Muscle layer of colon (tissue), 2 donors: ENCODE results near the gene NIPBL.

Experiments used
- H3K27ac ChIP-seq: one replicate; pipeline ENCODE4 v1.7.0; 2013; ENCODE audit warnings: low read depth, mild to moderate bottlenecking, low read length, moderate library complexity
- H3K27me3 ChIP-seq, 2 donors: one replicate each; pipeline ENCODE4 v1.7.0; 2013; ENCODE audit warnings: low read length in 2 of 2, mild to moderate bottlenecking in 2 of 2; ENCODE audit not compliant: insufficient read depth in 2 of 2, control insufficient read depth in 1 of 2
- H3K36me3 ChIP-seq: one replicate; pipeline ENCODE4 v1.7.0; 2013; ENCODE audit warnings: mild to moderate bottlenecking, low read length; ENCODE audit not compliant: insufficient read depth
- H3K4me1 ChIP-seq: one replicate; pipeline ENCODE4 v1.7.0; 2013; ENCODE audit warnings: mild to moderate bottlenecking, low read length; ENCODE audit not compliant: insufficient read depth
- H3K4me3 ChIP-seq, 2 donors: one replicate each; pipeline ENCODE4 v1.7.0; 2013; ENCODE audit warnings: low read length in 2 of 2, low read depth in 1 of 2, mild to moderate bottlenecking in 1 of 2, moderate library complexity in 1 of 2
- H3K9ac ChIP-seq: one replicate; pipeline ENCODE4 v1.7.0; 2013; ENCODE audit warnings: low read length
- H3K9me3 ChIP-seq: one replicate; pipeline ENCODE4 v1.7.0; 2013; ENCODE audit warnings: mild to moderate bottlenecking, low read length
- donor health status: abdominal sarcoma.
- donor health status: Adenocarcinoma of cecum.

NIPBL gene

GRCh38 chr5:36957953-36958537 is 81.5 kb downstream of the NIPBL start:
- H3K4me1 ChIP-seq = peaks cover 8% of the 10 kb centered on the region
- no peaks in the 10 kb centered on the region for H3K9me3 ChIP-seq
- no peak overlapping the region for H3K27ac ChIP-seq
- no peak overlapping the region for H3K4me3 ChIP-seq
- H3K9ac ChIP-seq = no peak overlapping the region
- no peaks in the 10 kb centered on the region for H3K27me3 ChIP-seq
- peaks cover 11% of the 10 kb centered on the region for H3K36me3 ChIP-seq

DNA sequence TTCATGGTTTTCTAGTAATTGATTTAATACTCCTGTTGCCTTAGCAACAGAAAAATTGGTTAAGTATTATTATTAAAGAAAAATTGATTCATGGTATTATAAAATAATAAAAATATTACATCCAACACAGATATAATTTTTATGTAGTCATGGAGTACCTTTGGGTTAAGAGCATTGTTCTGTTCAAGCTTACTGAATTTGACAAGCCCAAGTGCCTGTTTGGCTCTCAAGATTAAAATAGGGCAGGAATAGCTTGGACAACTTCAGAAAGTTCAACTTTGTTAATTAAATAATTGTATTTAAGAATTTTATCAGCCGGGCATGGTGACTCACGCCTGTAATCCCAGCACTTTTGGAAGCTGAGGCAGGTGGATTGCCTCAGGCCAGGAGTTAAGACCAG is 82.0 kb downstream of the NIPBL start:
- Histone ChIP-seq H3K4me3 (no peak overlapping the region), H3K36me3 (peaks cover 11% of the 10 kb centered on the region), H3K9ac (no peak overlapping the region), H3K27me3 (no peaks in the 10 kb centered on the region), H3K27ac (no peak overlapping the region), H3K9me3 (no peaks in the 10 kb centered on the region), H3K4me1 (peaks cover 3% of the 10 kb centered on the region)

DNA sequence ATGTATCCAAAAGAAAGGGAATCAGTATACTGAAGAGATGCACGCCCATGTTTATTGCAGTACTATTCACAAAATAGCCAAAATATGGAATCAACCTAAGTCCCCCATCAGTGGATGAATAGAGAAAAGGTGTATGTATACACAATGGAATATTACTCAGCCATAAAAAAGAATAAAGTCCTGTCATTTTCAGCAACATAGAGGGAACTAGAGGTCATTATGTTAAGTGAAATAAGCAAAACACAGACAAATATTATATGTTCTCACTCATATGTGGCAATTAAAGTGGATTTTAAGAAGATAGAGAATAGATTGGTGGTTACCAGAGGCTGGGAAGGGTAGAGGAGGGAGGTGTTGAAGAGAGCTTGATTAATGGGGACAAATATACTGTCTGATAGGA is 88.6 kb downstream of the NIPBL start:
- Histone ChIP-seq H3K36me3 (peaks cover 16% of the 10 kb centered on the region), H3K4me3 (no peak overlapping the region), H3K27ac (no peak overlapping the region), H3K9ac (no peak overlapping the region), H3K4me1 (no peaks in the 10 kb centered on the region), H3K9me3 (no peaks in the 10 kb centered on the region), H3K27me3 (no peaks in the 10 kb centered on the region)

DNA sequence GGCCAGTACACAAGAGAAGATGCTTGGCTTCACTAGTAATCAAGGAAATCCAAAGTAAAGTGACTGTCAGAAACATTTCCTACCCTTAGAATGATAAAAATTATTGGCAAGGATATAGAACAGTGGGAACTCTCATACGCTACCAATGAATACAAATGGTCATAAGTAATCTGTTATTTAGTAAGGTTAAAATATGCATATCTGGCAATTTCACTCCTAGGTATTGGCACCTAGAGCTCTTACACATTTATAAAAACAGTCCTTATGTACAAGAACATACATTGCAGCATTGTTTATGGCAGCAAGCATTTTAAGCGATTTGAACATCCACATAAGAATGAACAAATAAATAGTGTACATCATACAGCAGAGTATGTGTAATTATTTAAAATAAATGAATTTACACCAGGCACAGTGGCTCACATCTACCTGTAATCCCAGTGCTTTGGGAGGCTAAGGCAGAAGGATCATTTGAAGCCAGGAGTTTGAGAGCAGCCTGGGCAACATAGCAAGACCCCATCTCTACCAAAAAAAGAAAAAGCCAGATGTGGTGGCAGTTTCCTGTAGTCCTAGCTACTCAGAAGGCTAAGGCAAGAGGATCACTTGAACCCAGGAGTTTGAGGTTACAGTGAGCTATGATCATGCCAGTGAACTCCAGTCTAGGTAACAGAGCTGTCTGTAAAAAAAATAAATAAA is 93.3 kb downstream of the NIPBL start:
- Histone ChIP-seq H3K4me1 (no peaks in the 10 kb centered on the region), H3K27me3 (no peaks in the 10 kb centered on the region), H3K9me3 (no peaks in the 10 kb centered on the region), H3K4me3 (no peak overlapping the region), H3K27ac (no peak overlapping the region), H3K9ac (no peak overlapping the region), H3K36me3 (peaks cover 12% of the 10 kb centered on the region)

DNA sequence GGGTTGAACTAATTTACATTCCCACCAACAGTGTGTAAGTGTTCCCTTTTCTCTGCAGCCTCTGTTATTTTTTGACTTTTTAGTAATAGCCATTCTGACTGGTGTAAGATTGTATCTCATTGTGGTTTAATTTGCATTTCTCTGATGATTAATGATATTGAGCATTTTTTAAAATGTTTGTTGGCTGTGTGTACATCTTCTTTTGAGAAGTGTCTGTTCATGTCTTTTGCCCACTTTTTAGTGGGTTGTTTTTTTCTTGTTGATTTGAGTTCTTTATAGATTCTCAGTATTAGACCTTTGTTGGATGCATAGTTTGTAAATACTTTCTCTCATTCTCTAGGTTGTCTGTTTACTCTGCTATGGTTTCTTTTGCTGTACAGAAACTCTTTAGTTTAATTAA is 101.6 kb downstream of the NIPBL start:
- Histone ChIP-seq H3K4me3 (no peak overlapping the region), H3K4me1 (no peaks in the 10 kb centered on the region), H3K9ac (no peak overlapping the region), H3K27me3 (no peaks in the 10 kb centered on the region), H3K36me3 (peaks cover 16% of the 10 kb centered on the region), H3K27ac (no peak overlapping the region), H3K9me3 (no peaks in the 10 kb centered on the region)

DNA sequence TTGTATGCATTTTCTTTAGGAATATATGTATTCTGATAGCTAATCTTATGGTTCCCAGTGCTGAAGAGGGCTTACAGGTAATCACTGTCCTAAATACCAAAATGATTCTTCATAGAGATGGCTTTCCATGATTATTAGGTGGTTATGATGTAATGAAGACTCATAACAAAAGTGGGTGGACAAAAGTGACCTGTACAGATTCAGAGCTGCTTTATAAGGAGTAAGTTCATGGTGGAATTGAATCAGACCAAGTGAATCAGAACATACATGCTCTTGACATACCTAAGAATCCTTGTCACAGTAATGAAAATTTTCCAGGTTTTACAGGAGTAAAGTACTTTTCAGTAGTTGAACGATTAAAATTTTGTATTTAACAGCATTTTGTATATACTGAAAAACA is 105.6 kb downstream of the NIPBL start:
- H3K9me3 ChIP-seq = no peaks in the 10 kb centered on the region
- no peak overlapping the region for H3K9ac ChIP-seq
- H3K27me3 ChIP-seq = no peaks in the 10 kb centered on the region
- H3K36me3 ChIP-seq = peaks cover 23% of the 10 kb centered on the region
- no peak overlapping the region for H3K27ac ChIP-seq
- H3K4me3 ChIP-seq = no peak overlapping the region
- no peaks in the 10 kb centered on the region for H3K4me1 ChIP-seq

GRCh38 chr5:36985387-36985786 is 108.8 kb downstream of the NIPBL start:
- Histone ChIP-seq H3K9me3 (no peaks in the 10 kb centered on the region), H3K9ac (no peak overlapping the region), H3K4me1 (no peaks in the 10 kb centered on the region), H3K27ac (no peak overlapping the region), H3K27me3 (no peaks in the 10 kb centered on the region), H3K4me3 (no peak overlapping the region), H3K36me3 (peaks cover 18% of the 10 kb centered on the region)

DNA sequence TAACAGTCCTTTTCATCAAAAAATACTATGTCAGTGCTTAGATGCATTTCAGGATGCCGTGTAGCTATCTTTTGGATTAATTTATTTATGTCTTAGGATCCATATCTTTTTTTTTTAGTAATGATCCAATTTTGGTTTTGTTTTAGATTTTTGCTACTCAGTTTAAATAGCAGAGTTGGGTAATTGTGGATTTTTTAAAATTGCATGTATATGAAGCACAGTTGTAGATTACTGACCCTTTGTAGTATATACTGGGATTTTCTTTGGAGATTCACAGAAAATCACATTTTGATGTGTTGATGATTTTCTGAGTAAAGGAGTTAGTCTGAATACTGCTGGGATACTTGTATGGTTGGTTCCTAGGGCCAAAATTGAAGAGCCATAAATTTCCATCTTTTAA is 111.8 kb downstream of the NIPBL start:
- no peaks in the 10 kb centered on the region for H3K9me3 ChIP-seq
- peaks cover 18% of the 10 kb centered on the region for H3K36me3 ChIP-seq
- H3K9ac ChIP-seq = no peak overlapping the region
- no peak overlapping the region for H3K4me3 ChIP-seq
- no peaks in the 10 kb centered on the region for H3K4me1 ChIP-seq
- no peak overlapping the region for H3K27ac ChIP-seq
- H3K27me3 ChIP-seq = no peaks in the 10 kb centered on the region

GRCh38 chr5:36998578-36998977 is 122.0 kb downstream of the NIPBL start:
- H3K36me3 ChIP-seq = peaks cover 20% of the 10 kb centered on the region
- H3K4me3 ChIP-seq = no peak overlapping the region
- peaks cover 12% of the 10 kb centered on the region for H3K4me1 ChIP-seq
- no peak overlapping the region for H3K9ac ChIP-seq
- H3K27me3 ChIP-seq = no peaks in the 10 kb centered on the region
- no peak overlapping the region for H3K27ac ChIP-seq
- no peaks in the 10 kb centered on the region for H3K9me3 ChIP-seq

GRCh38 chr5:37002176-37002751 is 125.7 kb downstream of the NIPBL start:
- Histone ChIP-seq H3K4me3 (no peak overlapping the region), H3K27ac (no peak overlapping the region), H3K9ac (no peak overlapping the region), H3K4me1 (peaks cover 12% of the 10 kb centered on the region), H3K9me3 (no peaks in the 10 kb centered on the region), H3K27me3 (no peaks in the 10 kb centered on the region), H3K36me3 (peaks cover 19% of the 10 kb centered on the region)

- Histone ChIP-seq H3K36me3 (peaks cover 37% of the 10 kb centered on the region), H3K4me3 (no peak overlapping the region), H3K9me3 (no peaks in the 10 kb centered on the region), H3K4me1 (no peaks in the 10 kb centered on the region), H3K9ac (no peak overlapping the region), H3K27me3 (no peaks in the 10 kb centered on the region), H3K27ac (no peak overlapping the region)
These were observed 128.7 kb downstream of the NIPBL start for GRCh38 chr5:37005252-37005651.
